Lower leg skin (tissue), 3 donors: ENCODE results near the gene TMX3.

ENCODE experiments used
- POLR2A ChIP-seq, 2 donors: fragments of 450-650 bp; IDR thresholded peaks; one replicate each; pipeline ENCODE4 v1.6.1; 2016 to 2017; ENCODE audit warnings: antibody characterized with exemption in 2 of 2, mild to moderate bottlenecking in 1 of 2, moderate library complexity in 1 of 2
- TF ChIP-seq, protein P1 (sequence below), 3 donors: fragments of 450-650 bp; IDR thresholded peaks; one replicate each; pipeline ENCODE4 v1.5.1; 2016; ENCODE audit warnings: antibody characterized with exemption in 3 of 3, mild to moderate bottlenecking in 3 of 3, moderate library complexity in 2 of 3

- TF ChIP-seq, protein P1, sequence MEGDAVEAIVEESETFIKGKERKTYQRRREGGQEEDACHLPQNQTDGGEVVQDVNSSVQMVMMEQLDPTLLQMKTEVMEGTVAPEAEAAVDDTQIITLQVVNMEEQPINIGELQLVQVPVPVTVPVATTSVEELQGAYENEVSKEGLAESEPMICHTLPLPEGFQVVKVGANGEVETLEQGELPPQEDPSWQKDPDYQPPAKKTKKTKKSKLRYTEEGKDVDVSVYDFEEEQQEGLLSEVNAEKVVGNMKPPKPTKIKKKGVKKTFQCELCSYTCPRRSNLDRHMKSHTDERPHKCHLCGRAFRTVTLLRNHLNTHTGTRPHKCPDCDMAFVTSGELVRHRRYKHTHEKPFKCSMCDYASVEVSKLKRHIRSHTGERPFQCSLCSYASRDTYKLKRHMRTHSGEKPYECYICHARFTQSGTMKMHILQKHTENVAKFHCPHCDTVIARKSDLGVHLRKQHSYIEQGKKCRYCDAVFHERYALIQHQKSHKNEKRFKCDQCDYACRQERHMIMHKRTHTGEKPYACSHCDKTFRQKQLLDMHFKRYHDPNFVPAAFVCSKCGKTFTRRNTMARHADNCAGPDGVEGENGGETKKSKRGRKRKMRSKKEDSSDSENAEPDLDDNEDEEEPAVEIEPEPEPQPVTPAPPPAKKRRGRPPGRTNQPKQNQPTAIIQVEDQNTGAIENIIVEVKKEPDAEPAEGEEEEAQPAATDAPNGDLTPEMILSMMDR (IDR thresholded peaks at IDR 0.05) = no peak
- no peak for TF ChIP-seq POLR2A (IDR thresholded peaks at IDR 0.05)
These were observed 18.0 kb downstream of the TMX3 start for GRCh38 chr18:68696937-68697336.
